Pancreas (tissue), 10 donors: ENCODE measurements around the gene TSPOAP1. TPM values are rescaled to one million over a fixed set of nuclear protein-coding genes. Genes with fewer than 3 reads are reported as not detected.
"Not testable (repeated sequence)": the region's sequence is repeated elsewhere in the genome, so short reads cannot be mapped to it uniquely, and the experiment has no call there.

ENCODE experiments used
- ATAC-seq, 4 donors: fragments of 200-7000 bp; cut with Tn5 transposase; one replicate each; pipeline versions ENCODE4 v1.8.0 to v1.9.1; 2020; ENCODE audit warnings: mild to moderate bottlenecking in 4 of 4, moderate library complexity in 4 of 4
- DNase-seq, 6 donors: peaks; one replicate each; pipeline ENCODE4 v3.0.0-alpha.2; 2020
- FAIRE-seq: peaks from 2 replicates; lab custom pipeline; 2012; peaks lifted over from hg19 to GRCh38; lab: Jason Lieb, UNC
- H3K27ac ChIP-seq, 4 donors: fragments of 200-600 bp; sonication (generic); 1 replicate in 3 of 4; 2 replicates in 1 of 4; pipeline versions ENCODE4 v1.5.0 to v1.8.0; 2020
- H3K27me3 ChIP-seq, 4 donors: fragments of 200-600 bp; one replicate each; pipeline ENCODE4 v1.8.0; 2021
- H3K36me3 ChIP-seq, 3 donors: fragments of 200-600 bp; sonication (generic) in 1 of 3; one replicate each; pipeline versions ENCODE4 v1.5.0 to v1.8.0; 2020 to 2021
- H3K4me1 ChIP-seq, 3 donors: fragments of 200-600 bp; one replicate each; pipeline ENCODE4 v1.8.0; 2021
- H3K4me3 ChIP-seq, 4 donors: fragments of 200-600 bp; sonication (generic) in 2 of 4; one replicate each; pipeline versions ENCODE4 v1.5.0 to v1.8.0; 2020 to 2021
- H3K9me3 ChIP-seq, 4 donors: fragments of 200-600 bp; one replicate each; pipeline ENCODE4 v1.8.0; 2021
- CTCF ChIP-seq, 4 donors: fragments of 200-600 bp; sonication (generic) in 3 of 4; IDR thresholded peaks; one replicate each; pipeline versions ENCODE4 v1.5.0 to v1.8.0; 2021; ENCODE audit warnings: antibody characterized with exemption in 4 of 4
- WGBS, 2 donors: extraction: QIAGEN DNeasy Blood & Tissue Kit; methylation state at CpG; one replicate each; pipeline ENCODE4 v1.1.7; 2013; 5-methylcytosine and 5-hydroxymethylcytosine counted together
- intact Hi-C, 3 donors: fragments of 100-400 bp; cut with DNase I; formaldehyde crosslinking; loops; one replicate each; pipeline versions ENCODE4 v1.11.1 to v1.14.2; 2022
- polyA plus RNA-seq, 2 donors: library from polyadenylated mRNA; stranded (reverse); fragments of 200-250 nt; gene quantifications; one replicate each; pipeline ENCODE4 v1.2.3, GENCODE V29; 2013
- total RNA-seq, 6 donors: library from RNA; stranded (reverse); fragmentation: NEBNext Ultra II Directional in 4 of 6; extraction: Animal tissue kit (Norgen Biotek cat#: 25700) in 4 of 6; gene quantifications; one replicate each; pipeline versions ENCODE4 v1.2.1 to v1.2.4, GENCODE V29; 2021 to 2023
- donor health status: healthy with polysubstance abuse.
- donor health status: DM: no; HTN: no; CAD: no; lungs with moderate emphysema.
- donor health status: DM: no; HTN: no; CAD: no.
- donor health status: control.
- donor health status: control.
- donor health status: Bipolar disorder and iron deficiency.
- donor health status: DM: yes; HTN: yes; CAD: no.
- donor health status: DM: no; HTN: no; CAD: no.
- donor health status: DM: no; HTN: no; CAD: no.
- donor health status: DM: yes; HTN: yes; CAD: no.

The TSPOAP1 gene
- total and polyA plus RNA-seq, 8 donors = 7.0 to 90.2 (median 14.8) TPM

DNA sequence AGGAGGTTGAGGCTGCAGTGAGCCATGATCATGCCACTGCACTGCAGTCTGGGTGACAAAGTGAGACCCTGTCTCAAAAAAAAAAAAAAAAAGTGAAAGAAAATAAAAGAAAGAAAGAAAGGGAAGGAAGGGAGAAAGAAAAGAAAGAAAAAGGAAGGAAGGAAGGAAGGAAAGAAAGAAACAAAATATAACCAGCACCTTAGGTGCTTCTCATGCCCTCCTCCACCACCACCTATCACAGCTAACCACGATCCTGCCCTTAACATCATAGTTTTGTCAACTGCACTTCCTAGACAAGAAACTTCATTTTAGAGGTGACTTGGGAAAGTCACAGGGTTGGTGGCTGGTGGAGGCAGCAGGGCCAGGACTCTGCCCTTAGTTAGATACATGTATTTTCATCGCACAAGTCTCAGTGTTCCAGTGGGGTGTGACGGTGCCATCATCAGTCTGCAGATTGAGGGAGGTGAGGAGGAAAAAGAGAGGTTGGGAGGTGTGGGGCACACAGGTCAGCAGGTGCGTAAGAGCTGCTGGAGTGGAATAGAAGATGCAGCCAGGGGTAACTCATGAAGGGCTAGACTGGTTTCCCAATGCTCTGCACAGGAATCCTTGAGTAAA is 13.4 kb upstream of the TSPOAP1 start:
- Histone ChIP-seq H3K36me3 (peaks cover 6 to 26% (median 21%) of the 10 kb centered on the region in 3 donors), H3K4me3 (no peak overlapping the region), H3K27ac (no peak overlapping the region), H3K9me3 (no peaks in the 10 kb centered on the region), H3K27me3 (no peaks in the 10 kb centered on the region), H3K4me1 (no peaks in the 10 kb centered on the region)
- 66 to 79% methylated on average over 4 of the region's 4 CpGs for WGBS, 2 donors
- ATAC-seq (no peak), DNase-seq (peak in 1 of 6 donors; percentile 1), FAIRE-seq (no peak)
- intact Hi-C loops = no loop called here
- no peak for TF ChIP-seq CTCF (IDR thresholded peaks at IDR 0.05)

- peaks cover 4 to 20% (median 15%) of the 10 kb centered on the region in 3 donors for H3K36me3 ChIP-seq
- H3K4me1 ChIP-seq, FAIRE-seq, ATAC-seq, H3K27me3 ChIP-seq, H3K27ac ChIP-seq, intact Hi-C loops, H3K4me3 ChIP-seq, H3K9me3 ChIP-seq: not testable (repeated sequence)
- DNase-seq = peak in 1 of 6 donors; percentile 20
- WGBS, 2 donors = 82 to 94% methylated on average over 11 of the region's 11 CpGs
These were observed 12.7 kb upstream of the TSPOAP1 start for GRCh38 chr17:58341136-58341860.

GRCh38 chr17:58340405-58340876 is 11.8 kb upstream of the TSPOAP1 start:
- 73 to 82% methylated on average over 5 of the region's 5 CpGs for WGBS, 2 donors
- TF ChIP-seq CTCF (IDR thresholded peaks at IDR 0.05) = no peak
- no peak for ATAC-seq

DNA sequence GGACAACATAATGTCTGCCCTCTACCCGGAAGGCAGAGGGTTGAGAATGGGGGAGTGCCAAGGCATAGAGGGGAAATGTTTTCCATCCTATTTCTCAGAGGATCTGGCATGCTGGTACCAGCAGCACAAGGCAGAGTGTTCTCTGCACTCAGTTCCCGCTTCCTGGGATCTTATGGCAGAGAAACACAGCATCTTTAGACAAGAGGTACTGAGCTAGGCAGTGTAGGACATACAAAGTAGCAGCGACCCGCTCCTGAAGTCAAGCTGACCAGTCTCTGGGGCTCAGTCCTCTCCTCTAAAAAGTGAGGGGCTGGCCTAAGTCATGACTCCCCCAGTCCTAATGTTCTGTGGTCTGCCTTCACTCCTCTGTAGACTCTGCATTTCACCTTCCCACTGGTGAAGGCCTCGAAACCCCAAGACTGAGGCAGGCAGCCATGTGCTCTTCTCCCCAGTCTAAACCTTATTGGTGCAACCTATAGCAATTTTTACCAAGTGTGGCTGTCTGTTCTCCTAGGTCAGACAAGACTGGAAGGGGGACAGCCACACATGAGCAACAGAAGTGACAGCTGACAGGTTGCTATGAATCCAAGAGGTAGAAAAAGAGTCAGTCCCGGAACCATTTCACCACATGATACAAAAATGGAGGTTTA is 11.3 kb upstream of the TSPOAP1 start:
- FAIRE-seq (no peak), ATAC-seq (no peak), DNase-seq (peak in 1 of 6 donors; percentile 1)
- no peaks in the 10 kb centered on the region for H3K27me3 ChIP-seq
- H3K4me1 ChIP-seq = no peaks in the 10 kb centered on the region
- peak overlapping the region in 2 of 4 donors; percentile 80 to 83 for H3K27ac ChIP-seq
- no peak overlapping the region for H3K4me3 ChIP-seq
- no peaks in the 10 kb centered on the region for H3K9me3 ChIP-seq
- peaks cover 0 to 5% (median under 1%) of the 10 kb centered on the region in 3 donors for H3K36me3 ChIP-seq
- no peak for TF ChIP-seq CTCF (IDR thresholded peaks at IDR 0.05)
- intact Hi-C loops = no loop called here
- WGBS, 2 donors = 83 to 85% methylated on average over 6 of the region's 6 CpGs

More at GRCh38 chr17:58340405-58340876, 11.8 kb upstream of the TSPOAP1 start:
- Histone ChIP-seq H3K4me1 (no peaks in the 10 kb centered on the region), H3K27ac (peak overlapping the region in 1 of 4 donors; percentile 80), H3K9me3 (no peaks in the 10 kb centered on the region), H3K4me3 (no peak overlapping the region), H3K27me3 (no peaks in the 10 kb centered on the region), H3K36me3 (peaks cover 0 to 11% (median 6%) of the 10 kb centered on the region in 3 donors)
- FAIRE-seq (no peak), DNase-seq (no peak)
- intact Hi-C loops = no loop called here
